Caco-2 (cell line): ENCODE data around the gene PSMC1. TPM values are rescaled to one million over a fixed set of nuclear protein-coding genes. Genes with fewer than 3 reads are reported as not detected.

Experiments
- BruUV-seq: library from RNA; stranded (reverse); fragments of 400-500 nt; replicated peaks from 2 replicates; lab custom pipeline; 2021; lab: Mats Ljungman, UMichigan
- CTCF ChIA-PET: fragments of 300-600 bp; sonication (Branson Sonifier 250); formaldehyde crosslinking; loops from one replicate; lab custom pipeline; 2022; ENCODE audit warnings: antibody characterized with exemption; lab: Charles Lee
- POLR2A ChIA-PET: fragments of 300-600 bp; sonication (Branson Sonifier 250); formaldehyde crosslinking; loops from one replicate; lab custom pipeline; 2022; ENCODE audit warnings: antibody characterized with exemption; lab: Charles Lee
- DNase-seq, 2 experiments: peaks; one replicate each; pipeline versions ENCODE4 v3.0.0 to v3.0.0-alpha.2; 2020 to 2022
- H3K27me3 ChIP-seq: replicated peaks from 2 replicates; pipeline ENCODE4 v1.6.0; 2011; ENCODE audit warnings: low read length; ENCODE audit not compliant: control insufficient read depth, insufficient read depth
- H3K36me3 ChIP-seq: 2 replicates; pipeline ENCODE4 v1.5.1; 2011; ENCODE audit warnings: low read length; ENCODE audit not compliant: control insufficient read depth, insufficient read depth
- H3K4me1 ChIP-seq: fragments of 250-450 bp; sonication (Bioruptor Pico); 2 replicates; pipeline ENCODE4 v1.5.1; 2020; ENCODE audit warnings: mild to moderate bottlenecking
- H3K4me3 ChIP-seq: 2 replicates; pipeline ENCODE4 v1.5.1; 2011; ENCODE audit warnings: low read depth, mild to moderate bottlenecking, control low read depth, low read length
- H3K9me3 ChIP-seq: fragments of 250-450 bp; sonication (Bioruptor Pico); 2 replicates; pipeline ENCODE4 v1.5.1; 2020; ENCODE audit warnings: mild to moderate bottlenecking, moderate library complexity
- H3K27ac Mint-ChIP-seq: one replicate; pipeline ENCODE4 v1.8.0; 2022; ENCODE audit warnings: mixed read lengths; ENCODE audit not compliant: unreplicated experiment
- H3K27me3 Mint-ChIP-seq: one replicate; pipeline ENCODE4 v1.8.0; 2022; ENCODE audit warnings: mixed read lengths; ENCODE audit not compliant: insufficient read depth, unreplicated experiment
- H3K36me3 Mint-ChIP-seq: one replicate; pipeline ENCODE4 v1.8.0; 2022; ENCODE audit warnings: mild to moderate bottlenecking, mixed read lengths; ENCODE audit not compliant: insufficient read depth, unreplicated experiment
- H3K4me1 Mint-ChIP-seq: one replicate; pipeline ENCODE4 v1.8.0; 2022; ENCODE audit warnings: low read depth, mixed read lengths; ENCODE audit not compliant: unreplicated experiment
- H3K4me3 Mint-ChIP-seq: one replicate; pipeline ENCODE4 v1.8.0; 2022; ENCODE audit warnings: mild to moderate bottlenecking, moderate library complexity, mixed read lengths; ENCODE audit not compliant: unreplicated experiment
- H3K9me3 Mint-ChIP-seq: one replicate; pipeline ENCODE4 v1.8.0; 2022; ENCODE audit warnings: mixed read lengths; ENCODE audit not compliant: unreplicated experiment
- CTCF ChIP-seq, 2 experiments: fragments of 200-600 bp in 1 of 2; IDR thresholded peaks; 1 replicate in 1 of 2; 2 replicates in 1 of 2; pipeline versions ENCODE4 v1.5.1 to v1.8.0; 2011 to 2022; ENCODE audit warnings: antibody characterized with exemption in 1 of 2, control low read depth in 1 of 2, inconsistent platforms in 1 of 2, low read depth in 1 of 2, low read length in 1 of 2, mild to moderate bottlenecking in 1 of 2, moderate library complexity in 1 of 2; ENCODE audit not compliant: insufficient read depth in 1 of 2, severe bottlenecking in 1 of 2, unreplicated experiment in 1 of 2
- intact Hi-C: fragments of 100-400 bp; cut with micrococcal nuclease; formaldehyde crosslinking; loops from one replicate; pipeline ENCODE4 v1.10.0; 2022; ENCODE audit not compliant: unreplicated experiment
- total RNA-seq: library from RNA; stranded (reverse); gene quantifications from 2 replicates; pipeline ENCODE4 v1.2.3, GENCODE V29; 2022

Gene PSMC1
- total RNA-seq, 1 experiment from 2014 or later, result 101 TPM

DNA sequence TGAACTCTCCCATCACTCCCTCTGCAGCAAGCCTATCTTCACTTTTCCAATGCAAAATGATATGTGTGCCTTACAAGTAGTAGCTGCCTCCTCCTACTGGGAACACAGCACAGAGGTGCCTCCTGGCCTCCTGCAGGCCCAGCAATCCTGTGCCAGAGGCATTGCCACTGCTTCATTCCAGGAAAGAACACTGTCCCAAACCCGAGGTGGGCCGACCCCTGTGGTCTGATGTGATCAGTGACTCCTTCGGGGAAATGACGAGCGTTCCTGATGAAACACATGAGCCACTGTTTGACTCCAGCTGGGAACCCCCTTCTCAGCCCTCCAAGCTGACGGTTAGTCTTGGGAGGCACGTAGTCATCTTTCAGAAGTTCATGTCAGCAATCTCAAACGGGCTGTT lies 19.5 kb downstream of the PSMC1 start:
- no peak for DNase-seq
- TF ChIP-seq CTCF (IDR thresholded peaks at IDR 0.05; ENCODE audit: insufficient read depth in 1 of 2, low read depth in 1 of 2, low read length in 1 of 2, severe bottlenecking in 1 of 2, unreplicated experiment in 1 of 2), result no peak
- Histone ChIP-seq H3K4me1 (no peaks in the 10 kb centered on the region), H3K9me3 (no peaks in the 10 kb centered on the region), H3K27me3 (no peaks in the 10 kb centered on the region), H3K4me3 (no peak overlapping the region), H3K36me3 (no peaks in the 10 kb centered on the region; the same call in none of the 2 replicates)
- CTCF ChIA-PET, result no interaction called here
- POLR2A ChIA-PET, result no interaction called here
- Mint-ChIP-seq H3K4me3 (no peak overlapping the region), H3K36me3 (peaks cover 58% of the 10 kb centered on the region), H3K4me1 (no peaks in the 10 kb centered on the region), H3K9me3 (no peaks in the 10 kb centered on the region), H3K27me3 (no peaks in the 10 kb centered on the region), H3K27ac (no peak overlapping the region)
- BruUV-seq, result no TSS peak
- intact Hi-C loops, result no loop called here

GRCh38 chr14:90276646-90277367 lies 20.5 kb downstream of the PSMC1 start:
- no peaks in the 10 kb centered on the region for H3K4me1 ChIP-seq
- ChIA-PET POLR2A (no interaction called here), CTCF (no interaction called here)
- H3K36me3 ChIP-seq, result no peaks in the 10 kb centered on the region; the same call in none of the 2 replicates
- Mint-ChIP-seq H3K27ac (peak overlapping the region; percentile 23), H3K4me1 (no peaks in the 10 kb centered on the region), H3K27me3 (no peaks in the 10 kb centered on the region), H3K9me3 (no peaks in the 10 kb centered on the region), H3K36me3 (peaks cover 48% of the 10 kb centered on the region), H3K4me3 (no peak overlapping the region)
- no peak for TF ChIP-seq CTCF (IDR thresholded peaks at IDR 0.05; ENCODE audit: insufficient read depth in 1 of 2, low read depth in 1 of 2, low read length in 1 of 2, severe bottlenecking in 1 of 2, unreplicated experiment in 1 of 2)
- no peak overlapping the region for H3K4me3 ChIP-seq
- intact Hi-C loops, result no loop called here
- H3K9me3 ChIP-seq, result no peaks in the 10 kb centered on the region
- DNase-seq, result no peak
- H3K27me3 ChIP-seq, result no peaks in the 10 kb centered on the region
- BruUV-seq, result no TSS peak

DNA sequence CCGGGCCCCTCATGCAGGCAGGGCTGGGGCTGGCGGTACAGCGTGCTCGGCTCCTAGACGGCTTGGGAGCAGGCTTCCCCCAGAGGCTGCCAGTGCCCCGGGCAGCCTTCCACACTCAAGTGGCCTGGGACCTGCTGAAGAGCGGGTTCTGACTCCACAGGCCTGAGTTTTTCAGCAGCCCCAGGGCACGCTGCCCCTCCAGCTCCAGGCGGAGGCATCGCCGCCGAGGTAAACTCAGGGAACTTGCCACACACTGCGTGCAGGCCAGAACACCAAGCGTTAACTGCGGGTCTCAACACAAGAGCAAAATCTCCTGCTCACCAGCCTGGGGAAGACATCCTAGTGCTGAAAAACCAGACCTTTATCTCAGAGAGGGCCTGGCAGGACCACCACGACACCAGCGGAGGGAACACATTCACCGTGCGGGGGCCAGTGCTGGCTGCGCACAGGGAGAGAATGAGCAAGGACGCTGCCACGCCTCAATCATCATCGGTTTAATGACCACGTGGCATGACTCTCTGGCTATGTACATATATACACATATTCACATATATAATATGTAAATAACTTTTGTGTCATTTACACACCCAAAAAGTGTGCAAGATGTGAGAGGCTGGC lies 21.3 kb downstream of the PSMC1 start:
- Mint-ChIP-seq H3K27me3 (no peaks in the 10 kb centered on the region), H3K4me1 (no peaks in the 10 kb centered on the region), H3K27ac (no peak overlapping the region), H3K9me3 (no peaks in the 10 kb centered on the region), H3K4me3 (no peak overlapping the region), H3K36me3 (peaks cover 40% of the 10 kb centered on the region)
- intact Hi-C loops, result no loop called here
- Histone ChIP-seq H3K4me3 (no peak overlapping the region), H3K9me3 (no peaks in the 10 kb centered on the region), H3K4me1 (no peaks in the 10 kb centered on the region), H3K27me3 (no peaks in the 10 kb centered on the region), H3K36me3 (no peaks in the 10 kb centered on the region; the same call in none of the 2 replicates)
- POLR2A ChIA-PET, result no interaction called here
- BruUV-seq, result no TSS peak
- CTCF ChIA-PET, result no interaction called here
- no peak for TF ChIP-seq CTCF (IDR thresholded peaks at IDR 0.05; ENCODE audit: insufficient read depth in 1 of 2, low read depth in 1 of 2, low read length in 1 of 2, severe bottlenecking in 1 of 2, unreplicated experiment in 1 of 2)
- no peak for DNase-seq
